ENCODE measurements around the gene VILL.

VILL gene

GRCh38 chr3:37991823-37992222 is 1.2 kb downstream of the VILL start:
- no peak for TF ChIP-seq POLR2AphosphoS5 (IDR thresholded peaks at IDR 0.05; ENCODE audit: borderline replicate concordance, low read depth, low read length)
- no peak for TF ChIP-seq FOXP2 (optimal IDR thresholded peaks at IDR 0.05; ENCODE audit: control extremely low read depth, extremely low read length, insufficient read depth)
- no peak for TF ChIP-seq EZH2 (IDR thresholded peaks at IDR 0.05)
- Histone ChIP-seq H3K27ac (no peak overlapping the region), H3K4me3 (no peak overlapping the region), H3K36me3 (ENCODE audit: insufficient read depth, low read length) (no peaks in the 10 kb centered on the region), H3K9ac (ENCODE audit: insufficient read length) (no peak overlapping the region), H3K9me3 (ENCODE audit: low read depth, low read length) (no peaks in the 10 kb centered on the region)
- no peak for DNase-seq (ENCODE audit: low read depth, low spot score)

GRCh38 chr3:37992271-37993066 is 1.9 kb downstream of the VILL start:
- TF ChIP-seq EZH2 (IDR thresholded peaks at IDR 0.05) = no peak
- no peak for TF ChIP-seq FOXP2 (optimal IDR thresholded peaks at IDR 0.05; ENCODE audit: control extremely low read depth, extremely low read length, insufficient read depth)
- no peak for TF ChIP-seq POLR2AphosphoS5 (IDR thresholded peaks at IDR 0.05; ENCODE audit: borderline replicate concordance, low read depth, low read length)
- Histone ChIP-seq H3K9ac (ENCODE audit: insufficient read length) (no peak overlapping the region), H3K9me3 (ENCODE audit: low read depth, low read length) (no peaks in the 10 kb centered on the region), H3K4me3 (no peak overlapping the region), H3K27ac (no peak overlapping the region), H3K36me3 (ENCODE audit: insufficient read depth, low read length) (no peaks in the 10 kb centered on the region)
- no peak for DNase-seq (ENCODE audit: low read depth, low spot score)

DNA sequence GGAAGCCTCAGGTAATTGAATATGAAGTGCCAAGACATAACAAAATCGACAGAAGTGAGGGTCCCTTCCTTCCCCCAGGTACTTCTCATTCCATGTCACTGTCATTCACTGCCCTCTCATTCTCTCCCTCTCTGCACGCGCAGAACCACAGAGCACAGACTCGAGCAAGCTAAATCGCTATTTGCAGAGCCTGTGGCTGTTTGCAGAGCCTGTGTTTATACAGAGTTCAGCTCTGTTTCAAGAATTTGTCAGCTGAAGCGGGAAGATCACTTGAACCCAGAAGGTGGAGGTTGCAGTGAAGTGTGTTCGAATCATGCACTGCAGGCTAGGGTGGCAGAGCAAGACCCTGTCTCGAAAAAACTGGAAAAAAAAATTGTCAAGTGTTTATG is 2.5 kb downstream of the VILL start:
- Histone ChIP-seq H3K4me3 (no peak overlapping the region), H3K9me3 (ENCODE audit: low read depth, low read length) (no peaks in the 10 kb centered on the region), H3K9ac (ENCODE audit: insufficient read length) (no peak overlapping the region), H3K27ac (no peak overlapping the region), H3K36me3 (ENCODE audit: insufficient read depth, low read length) (no peaks in the 10 kb centered on the region)
- no peak for DNase-seq (ENCODE audit: low read depth, low spot score)
- TF ChIP-seq POLR2AphosphoS5 (IDR thresholded peaks at IDR 0.05; ENCODE audit: borderline replicate concordance, low read depth, low read length) (no peak), FOXP2 (optimal IDR thresholded peaks at IDR 0.05; ENCODE audit: control extremely low read depth, extremely low read length, insufficient read depth) (no peak), EZH2 (IDR thresholded peaks at IDR 0.05) (no peak)

GRCh38 chr3:37993460-37993819 is 2.9 kb downstream of the VILL start:
- H3K27ac ChIP-seq = no peak overlapping the region
- peak overlapping the region; percentile 85 for H3K4me3 ChIP-seq
- no peak overlapping the region for H3K9ac ChIP-seq (ENCODE audit: insufficient read length)
- DNase-seq (ENCODE audit: low read depth, low spot score) = no peak
- TF ChIP-seq FOXP2 (optimal IDR thresholded peaks at IDR 0.05; ENCODE audit: control extremely low read depth, extremely low read length, insufficient read depth) (no peak), POLR2AphosphoS5 (IDR thresholded peaks at IDR 0.05; ENCODE audit: borderline replicate concordance, low read depth, low read length) (no peak), EZH2 (IDR thresholded peaks at IDR 0.05) (no peak)
- H3K9me3 ChIP-seq (ENCODE audit: low read depth, low read length) = no peaks in the 10 kb centered on the region
- H3K36me3 ChIP-seq (ENCODE audit: insufficient read depth, low read length) = no peaks in the 10 kb centered on the region

DNA sequence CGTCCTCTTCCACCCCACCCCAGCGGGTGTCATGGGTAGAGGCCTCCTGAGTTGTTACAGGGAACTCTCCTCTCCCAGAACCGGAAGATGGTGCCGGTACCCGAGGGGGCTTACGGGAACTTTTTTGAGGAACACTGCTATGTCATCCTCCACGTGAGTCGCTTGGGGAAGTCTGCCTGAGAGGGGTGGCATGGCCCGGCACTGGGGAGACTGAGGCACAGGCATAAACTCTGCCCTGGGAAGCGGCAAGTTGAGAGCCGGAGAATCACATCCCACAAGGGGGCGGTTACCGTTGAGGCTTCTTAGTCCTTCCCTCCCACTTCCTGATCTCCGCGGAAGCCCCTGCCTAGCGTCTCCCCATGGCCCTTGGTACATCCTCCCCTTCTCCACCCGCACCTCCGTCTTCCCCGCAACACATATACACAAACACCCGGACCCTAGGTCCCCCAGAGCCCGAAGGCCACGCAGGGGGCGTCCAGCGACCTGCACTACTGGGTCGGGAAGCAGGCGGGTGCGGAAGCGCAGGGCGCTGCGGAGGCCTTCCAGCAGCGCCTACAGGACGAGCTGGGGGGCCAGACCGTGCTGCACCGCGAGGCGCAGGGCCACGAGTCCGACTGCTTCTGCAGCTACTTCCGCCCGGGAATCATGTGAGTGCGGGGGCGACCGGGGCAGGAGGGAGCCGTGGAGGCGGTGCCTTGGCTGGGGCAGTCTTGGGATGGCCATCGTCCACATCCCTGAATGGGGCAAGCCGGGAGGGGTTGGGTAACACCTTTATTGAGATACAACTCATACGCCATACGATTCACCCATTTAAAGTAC is 3.4 kb downstream of the VILL start:
- H3K36me3 ChIP-seq (ENCODE audit: insufficient read depth, low read length) = no peaks in the 10 kb centered on the region
- H3K9me3 ChIP-seq (ENCODE audit: low read depth, low read length) = no peaks in the 10 kb centered on the region
- peak overlapping the region; percentile 85 for H3K4me3 ChIP-seq
- peak; percentile 88 for TF ChIP-seq POLR2AphosphoS5 (IDR thresholded peaks at IDR 0.05; ENCODE audit: borderline replicate concordance, low read depth, low read length)
- no peak for TF ChIP-seq FOXP2 (optimal IDR thresholded peaks at IDR 0.05; ENCODE audit: control extremely low read depth, extremely low read length, insufficient read depth)
- TF ChIP-seq EZH2 (IDR thresholded peaks at IDR 0.05) = no peak
- H3K9ac ChIP-seq (ENCODE audit: insufficient read length) = peak overlapping the region; percentile 71
- no peak for DNase-seq (ENCODE audit: low read depth, low spot score)
- H3K27ac ChIP-seq = no peak overlapping the region

DNA sequence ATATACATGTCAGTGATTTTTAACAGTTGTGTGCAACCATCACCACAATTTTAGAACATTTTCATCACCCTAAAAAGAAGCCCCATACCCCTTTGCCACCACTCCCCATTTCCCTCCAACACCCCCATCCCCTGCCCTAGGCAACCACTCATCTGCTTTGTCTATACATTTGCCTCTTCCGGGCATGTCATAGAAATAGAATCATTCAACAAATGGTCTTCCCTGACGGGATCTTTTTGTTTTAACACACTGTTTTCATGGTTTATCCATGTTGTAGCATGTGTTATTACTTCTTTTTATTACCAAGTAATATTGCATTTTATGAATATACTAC is 4.0 kb downstream of the VILL start:
- peak overlapping the region; percentile 85 for H3K4me3 ChIP-seq
- H3K27ac ChIP-seq = no peak overlapping the region
- TF ChIP-seq POLR2AphosphoS5 (IDR thresholded peaks at IDR 0.05; ENCODE audit: borderline replicate concordance, low read depth, low read length) = no peak
- TF ChIP-seq FOXP2 (optimal IDR thresholded peaks at IDR 0.05; ENCODE audit: control extremely low read depth, extremely low read length, insufficient read depth) = no peak
- no peak for TF ChIP-seq EZH2 (IDR thresholded peaks at IDR 0.05)
- peak overlapping the region; percentile 71 for H3K9ac ChIP-seq (ENCODE audit: insufficient read length)
- no peaks in the 10 kb centered on the region for H3K9me3 ChIP-seq (ENCODE audit: low read depth, low read length)
- no peak for DNase-seq (ENCODE audit: low read depth, low spot score)
- no peaks in the 10 kb centered on the region for H3K36me3 ChIP-seq (ENCODE audit: insufficient read depth, low read length)

GRCh38 chr3:37995652-37996641 is 5.4 kb downstream of the VILL start:
- TF ChIP-seq FOXP2 (optimal IDR thresholded peaks at IDR 0.05; ENCODE audit: control extremely low read depth, extremely low read length, insufficient read depth) (no peak), POLR2AphosphoS5 (IDR thresholded peaks at IDR 0.05; ENCODE audit: borderline replicate concordance, low read depth, low read length) (no peak), EZH2 (IDR thresholded peaks at IDR 0.05) (no peak)
- Histone ChIP-seq H3K36me3 (ENCODE audit: insufficient read depth, low read length) (no peaks in the 10 kb centered on the region), H3K9ac (ENCODE audit: insufficient read length) (no peak overlapping the region), H3K9me3 (ENCODE audit: low read depth, low read length) (no peaks in the 10 kb centered on the region), H3K27ac (no peak overlapping the region), H3K4me3 (no peak overlapping the region)
- no peak for DNase-seq (ENCODE audit: low read depth, low spot score)

All from SK-N-MC (cell line).